Left hindlimb (tissue), 1 donor: ENCODE measurements around the gene CCDC24.
A peak's percentile ranks its signal among the peaks of the same experiment; 100 is the strongest.

Source experiments
- DNase-seq: peaks from one replicate; pipeline ENCODE4 v3.0.0-alpha.2; 2018

The CCDC24 gene

GRCh38 chr1:44029260-44029910 is 38.0 kb downstream of the CCDC24 start:
- no peak for DNase-seq

GRCh38 chr1:44029911-44030604 is 38.7 kb downstream of the CCDC24 start:
- peak; percentile 89 for DNase-seq

- DNase-seq: peak; percentile 67
Observed at GRCh38 chr1:44030605-44031251, 39.3 kb downstream of the CCDC24 start.

GRCh38 chr1:44031252-44032169 is 40.1 kb downstream of the CCDC24 start, which contains the start of gene SLC6A9:
SLC6A9 (minus strand) TSS chr1:44031462; CDS start chr1:44024277, 7,185 bp downstream.
- peak; percentile 82 for DNase-seq

- no peak for DNase-seq
Observed at GRCh38 chr1:44032170-44032790, 40.9 kb downstream of the CCDC24 start.

GRCh38 chr1:44033041-44033575 is 41.7 kb downstream of the CCDC24 start:
- no peak for DNase-seq

GRCh38 chr1:44033756-44034155 is 42.4 kb downstream of the CCDC24 start:
- no peak for DNase-seq

- DNase-seq: no peak
Observed at GRCh38 chr1:44034423-44034822, 43.0 kb downstream of the CCDC24 start.

- DNase-seq: no peak
Observed at GRCh38 chr1:44034976-44035716, 43.7 kb downstream of the CCDC24 start.

- DNase-seq: no peak
Observed at GRCh38 chr1:44035726-44036408, 44.5 kb downstream of the CCDC24 start.

GRCh38 chr1:44036409-44037139 is 45.2 kb downstream of the CCDC24 start:
- DNase-seq: peak; percentile 69

GRCh38 chr1:44037154-44037553 is 45.8 kb downstream of the CCDC24 start:
- no peak for DNase-seq

GRCh38 chr1:44038876-44039657 is 47.7 kb downstream of the CCDC24 start:
- no peak for DNase-seq

GRCh38 chr1:44040418-44040817 is 49.0 kb downstream of the CCDC24 start:
- no peak for DNase-seq

- no peak for DNase-seq
Observed at GRCh38 chr1:44040846-44041245, 49.4 kb downstream of the CCDC24 start.

GRCh38 chr1:44043176-44044070 is 52.0 kb downstream of the CCDC24 start:
- no peak for DNase-seq

- no peak for DNase-seq
Observed at GRCh38 chr1:44044071-44044801, 52.8 kb downstream of the CCDC24 start.
